ENCODE measurements around the gene TK1. TPM values are rescaled to one million over a fixed set of nuclear protein-coding genes. Genes with fewer than 3 reads are reported as not detected.
"Not testable (repeated sequence)": the region's sequence is repeated elsewhere in the genome, so short reads cannot be mapped to it uniquely, and the experiment has no call there.

Gene TK1
- polyA plus RNA-seq, 4 donors = 6.9 to 60.6 (median 14.4) TPM

- Histone ChIP-seq H3K27me3 (ENCODE audit: control insufficient read depth in 3 of 3, insufficient read depth in 3 of 3, low read length in 3 of 3) (no peaks in the 10 kb centered on the region), H3K4me1 (ENCODE audit: control insufficient read depth in 3 of 3, insufficient read depth in 2 of 3, low read depth in 1 of 3, low read length in 2 of 3) (peaks cover 6 to 50% (median 15%) of the 10 kb centered on the region in 3 donors), H3K36me3 (ENCODE audit: control insufficient read depth in 3 of 3, insufficient read depth in 2 of 3, low read depth in 1 of 3, low read length in 3 of 3) (peaks cover 0 to 66% (median 0%) of the 10 kb centered on the region in 3 donors), H3K4me3 (ENCODE audit: low read depth in 1 of 3, low read length in 3 of 3) (no peak overlapping the region), H3K9me3 (ENCODE audit: control insufficient read depth in 2 of 2, insufficient read depth in 1 of 2, low read depth in 1 of 2, low read length in 1 of 2) (no peaks in the 10 kb centered on the region), H3K27ac (ENCODE audit: low read depth in 1 of 3, low read length in 2 of 3) (peak overlapping the region in 1 of 3 donors; percentile 93)
- 8 to 22% (median 15%) methylated on average over 13 to 14 of the region's 14 CpGs for WGBS, 3 donors
- DNase-seq (peak; percentile 74 to 82), FAIRE-seq (no peak)
These were observed 10.3 kb downstream of the TK1 start for GRCh38 chr17:78176548-78177025.

- H3K27ac ChIP-seq (ENCODE audit: low read depth in 1 of 3, low read length in 2 of 3) = peak overlapping the region in 2 of 3 donors; percentile 78 to 93
- peaks cover 0 to 76% (median 0%) of the 10 kb centered on the region in 3 donors for H3K36me3 ChIP-seq (ENCODE audit: control insufficient read depth in 3 of 3, insufficient read depth in 2 of 3, low read depth in 1 of 3, low read length in 3 of 3)
- no peaks in the 10 kb centered on the region for H3K9me3 ChIP-seq (ENCODE audit: control insufficient read depth in 2 of 2, insufficient read depth in 1 of 2, low read depth in 1 of 2, low read length in 1 of 2)
- FAIRE-seq (no peak), DNase-seq (no peak)
- peaks cover 6 to 55% (median 16%) of the 10 kb centered on the region in 3 donors for H3K4me1 ChIP-seq (ENCODE audit: control insufficient read depth in 3 of 3, insufficient read depth in 2 of 3, low read depth in 1 of 3, low read length in 2 of 3)
- whole genome bisulfite sequencing, 3 donors = 65 to 78% (median 76%) methylated on average over 14 of the region's 14 CpGs
- H3K27me3 ChIP-seq (ENCODE audit: control insufficient read depth in 3 of 3, insufficient read depth in 3 of 3, low read length in 3 of 3) = no peaks in the 10 kb centered on the region
- no peak overlapping the region for H3K4me3 ChIP-seq (ENCODE audit: low read depth in 1 of 3, low read length in 3 of 3)
These were observed 11.2 kb downstream of the TK1 start for GRCh38 chr17:78175643-78175981.

GRCh38 chr17:78174870-78175642 lies 11.8 kb downstream of the TK1 start:
- Histone ChIP-seq H3K36me3 (ENCODE audit: control insufficient read depth in 3 of 3, insufficient read depth in 2 of 3, low read depth in 1 of 3, low read length in 3 of 3) (peaks cover 0 to 81% (median 2%) of the 10 kb centered on the region in 3 donors), H3K9me3 (ENCODE audit: control insufficient read depth in 2 of 2, insufficient read depth in 1 of 2, low read depth in 1 of 2, low read length in 1 of 2) (no peaks in the 10 kb centered on the region), H3K4me1 (ENCODE audit: control insufficient read depth in 3 of 3, insufficient read depth in 2 of 3, low read depth in 1 of 3, low read length in 2 of 3) (peaks cover 6 to 57% (median 16%) of the 10 kb centered on the region in 3 donors), H3K4me3 (ENCODE audit: low read depth in 1 of 3, low read length in 3 of 3) (peak overlapping the region in 1 of 3 donors; percentile 5), H3K27me3 (ENCODE audit: control insufficient read depth in 3 of 3, insufficient read depth in 3 of 3, low read length in 3 of 3) (no peaks in the 10 kb centered on the region), H3K27ac (ENCODE audit: low read depth in 1 of 3, low read length in 2 of 3) (peak overlapping the region; percentile 71 to 93 (median 78))
- FAIRE-seq (no peak), DNase-seq (peak in 1 of 2 donors; percentile 60)
- WGBS, 3 donors = 26 to 62% (median 44%) methylated on average over 28 of the region's 28 CpGs

- Histone ChIP-seq H3K4me3 (ENCODE audit: low read depth in 1 of 3, low read length in 3 of 3) (peak overlapping the region in 1 of 3 donors; percentile 5), H3K27me3 (ENCODE audit: control insufficient read depth in 3 of 3, insufficient read depth in 3 of 3, low read length in 3 of 3) (no peaks in the 10 kb centered on the region), H3K4me1 (ENCODE audit: control insufficient read depth in 3 of 3, insufficient read depth in 2 of 3, low read depth in 1 of 3, low read length in 2 of 3) (peaks cover 6 to 63% (median 18%) of the 10 kb centered on the region in 3 donors), H3K27ac (ENCODE audit: low read depth in 1 of 3, low read length in 2 of 3) (peak overlapping the region; percentile 71 to 93 (median 78)), H3K36me3 (ENCODE audit: control insufficient read depth in 3 of 3, insufficient read depth in 2 of 3, low read depth in 1 of 3, low read length in 3 of 3) (peaks cover 0 to 83% (median 2%) of the 10 kb centered on the region in 3 donors), H3K9me3 (ENCODE audit: control insufficient read depth in 2 of 2, insufficient read depth in 1 of 2, low read depth in 1 of 2, low read length in 1 of 2) (no peaks in the 10 kb centered on the region)
- 21 to 37% (median 28%) methylated on average over 11 to 15 of the region's 15 CpGs for WGBS, 3 donors
- no peak for FAIRE-seq
- DNase-seq = peak; percentile 52 to 91
These were observed 12.4 kb downstream of the TK1 start for GRCh38 chr17:78174346-78174869.

GRCh38 chr17:78173097-78173715 lies 13.6 kb downstream of the TK1 start:
- peak overlapping the region; percentile 71 to 93 (median 78) for H3K27ac ChIP-seq (ENCODE audit: low read depth in 1 of 3, low read length in 2 of 3)
- no peaks in the 10 kb centered on the region for H3K9me3 ChIP-seq (ENCODE audit: control insufficient read depth in 2 of 2, insufficient read depth in 1 of 2, low read depth in 1 of 2, low read length in 1 of 2)
- H3K36me3 ChIP-seq (ENCODE audit: control insufficient read depth in 3 of 3, insufficient read depth in 2 of 3, low read depth in 1 of 3, low read length in 3 of 3) = peaks cover 0 to 72% (median 2%) of the 10 kb centered on the region in 3 donors
- peaks cover 6 to 64% (median 20%) of the 10 kb centered on the region in 3 donors for H3K4me1 ChIP-seq (ENCODE audit: control insufficient read depth in 3 of 3, insufficient read depth in 2 of 3, low read depth in 1 of 3, low read length in 2 of 3)
- H3K27me3 ChIP-seq (ENCODE audit: control insufficient read depth in 3 of 3, insufficient read depth in 3 of 3, low read length in 3 of 3) = no peaks in the 10 kb centered on the region
- peak in 1 of 2 donors; percentile 26 for DNase-seq
- H3K4me3 ChIP-seq (ENCODE audit: low read depth in 1 of 3, low read length in 3 of 3) = no peak overlapping the region
- 35 to 46% (median 41%) methylated on average over 11 of the region's 11 CpGs for WGBS, 3 donors
- FAIRE-seq = no peak

GRCh38 chr17:78172249-78173051 lies 14.4 kb downstream of the TK1 start:
- Histone ChIP-seq H3K27ac (ENCODE audit: low read depth in 1 of 3, low read length in 2 of 3) (peak overlapping the region; percentile 71 to 93 (median 78)), H3K4me1 (ENCODE audit: control insufficient read depth in 3 of 3, insufficient read depth in 2 of 3, low read depth in 1 of 3, low read length in 2 of 3) (peaks cover 6 to 67% (median 20%) of the 10 kb centered on the region in 3 donors), H3K4me3 (ENCODE audit: low read depth in 1 of 3, low read length in 3 of 3) (no peak overlapping the region), H3K27me3 (ENCODE audit: control insufficient read depth in 3 of 3, insufficient read depth in 3 of 3, low read length in 3 of 3) (no peaks in the 10 kb centered on the region), H3K36me3 (ENCODE audit: control insufficient read depth in 3 of 3, insufficient read depth in 2 of 3, low read depth in 1 of 3, low read length in 3 of 3) (peaks cover 0 to 70% (median 2%) of the 10 kb centered on the region in 3 donors), H3K9me3 (ENCODE audit: control insufficient read depth in 2 of 2, insufficient read depth in 1 of 2, low read depth in 1 of 2, low read length in 1 of 2) (no peaks in the 10 kb centered on the region)
- FAIRE-seq (no peak), DNase-seq (peak; percentile 68 to 76)
- WGBS, 3 donors = 16 to 29% (median 24%) methylated on average over 17 to 19 of the region's 19 CpGs

- not testable (repeated sequence) for H3K4me3 ChIP-seq (ENCODE audit: low read depth in 1 of 3, low read length in 3 of 3); H3K27me3 ChIP-seq (ENCODE audit: control insufficient read depth in 3 of 3, insufficient read depth in 3 of 3, low read length in 3 of 3); H3K9me3 ChIP-seq (ENCODE audit: control insufficient read depth in 2 of 2, insufficient read depth in 1 of 2, low read depth in 1 of 2, low read length in 1 of 2); DNase-seq; FAIRE-seq
- peaks cover 6 to 73% (median 20%) of the 10 kb centered on the region in 3 donors for H3K4me1 ChIP-seq (ENCODE audit: control insufficient read depth in 3 of 3, insufficient read depth in 2 of 3, low read depth in 1 of 3, low read length in 2 of 3)
- WGBS, 3 donors = 56 to 79% (median 66%) methylated on average over 19 of the region's 19 CpGs
- peak overlapping the region; percentile 71 to 93 (median 78) for H3K27ac ChIP-seq (ENCODE audit: low read depth in 1 of 3, low read length in 2 of 3)
- peaks cover 0 to 70% (median 2%) of the 10 kb centered on the region in 3 donors for H3K36me3 ChIP-seq (ENCODE audit: control insufficient read depth in 3 of 3, insufficient read depth in 2 of 3, low read depth in 1 of 3, low read length in 3 of 3)
These were observed 15.1 kb downstream of the TK1 start for GRCh38 chr17:78171591-78172248.
